Activated CD8-positive, alpha-beta memory T cell treated with anti-CD3 and anti-CD28 coated beads, Interleukin-2, amount 50 U/mL, for 24 hours (primary cell): Measurements from ENCODE around the gene LPGAT1.

Experiments
- DNase-seq: peaks from one replicate; pipeline ENCODE4 v3.0.0-alpha.2; 2020; ENCODE audit errors: extremely low read depth

LPGAT1 gene

GRCh38 chr1:211762206-211762605 is 68.4 kb downstream of the LPGAT1 start:
- DNase-seq, result no peak

GRCh38 chr1:211761400-211761799 is 69.2 kb downstream of the LPGAT1 start:
- DNase-seq, result no peak

- no peak for DNase-seq
Measured at GRCh38 chr1:211756471-211757020, 74.0 kb downstream of the LPGAT1 start.

GRCh38 chr1:211753649-211754251 is 76.8 kb downstream of the LPGAT1 start:
- no peak for DNase-seq

- DNase-seq, result no peak
Measured at GRCh38 chr1:211752951-211753486, 77.5 kb downstream of the LPGAT1 start.

GRCh38 chr1:211752317-211752716 is 78.2 kb downstream of the LPGAT1 start:
- no peak for DNase-seq

- DNase-seq, result no peak
Measured at GRCh38 chr1:211751438-211751837, 79.1 kb downstream of the LPGAT1 start.

GRCh38 chr1:211750599-211750998 is 80.0 kb downstream of the LPGAT1 start:
- DNase-seq, result no peak

GRCh38 chr1:211749251-211749650 is 81.3 kb downstream of the LPGAT1 start:
- no peak for DNase-seq

- DNase-seq, result no peak
Measured at GRCh38 chr1:211748810-211749209, 81.8 kb downstream of the LPGAT1 start.

- DNase-seq, result no peak
Measured at GRCh38 chr1:211742889-211743529, 87.6 kb downstream of the LPGAT1 start.

GRCh38 chr1:211742272-211742671 is 88.3 kb downstream of the LPGAT1 start:
- DNase-seq, result no peak

- no peak for DNase-seq
Measured at GRCh38 chr1:211741788-211742187, 88.8 kb downstream of the LPGAT1 start.

- DNase-seq, result no peak
Measured at GRCh38 chr1:211741116-211741515, 89.4 kb downstream of the LPGAT1 start.

GRCh38 chr1:211739671-211740411 is 90.7 kb downstream of the LPGAT1 start:
- DNase-seq, result no peak

- no peak for DNase-seq
Measured at GRCh38 chr1:211738691-211739301, 91.8 kb downstream of the LPGAT1 start.

GRCh38 chr1:211738096-211738690 is 92.4 kb downstream of the LPGAT1 start:
- DNase-seq, result no peak

- DNase-seq, result no peak
Measured at GRCh38 chr1:211737115-211738035, 93.2 kb downstream of the LPGAT1 start.

- DNase-seq, result no peak
Measured at GRCh38 chr1:211736351-211736915, 94.1 kb downstream of the LPGAT1 start.
